GM19351 (cell line): Measurements from ENCODE around the gene IL17C.
"Not testable (repeated sequence)": the region's sequence is repeated elsewhere in the genome, so short reads cannot be mapped to it uniquely, and the experiment has no call there.

Source experiments
- ATAC-seq: cut with Tn5 transposase; IDR thresholded peaks from one replicate; pipeline ENCODE4 v1.9.1; 2021; ENCODE audit warnings: mild to moderate bottlenecking, moderate library complexity; ENCODE audit not compliant: unreplicated experiment

Gene IL17C

DNA sequence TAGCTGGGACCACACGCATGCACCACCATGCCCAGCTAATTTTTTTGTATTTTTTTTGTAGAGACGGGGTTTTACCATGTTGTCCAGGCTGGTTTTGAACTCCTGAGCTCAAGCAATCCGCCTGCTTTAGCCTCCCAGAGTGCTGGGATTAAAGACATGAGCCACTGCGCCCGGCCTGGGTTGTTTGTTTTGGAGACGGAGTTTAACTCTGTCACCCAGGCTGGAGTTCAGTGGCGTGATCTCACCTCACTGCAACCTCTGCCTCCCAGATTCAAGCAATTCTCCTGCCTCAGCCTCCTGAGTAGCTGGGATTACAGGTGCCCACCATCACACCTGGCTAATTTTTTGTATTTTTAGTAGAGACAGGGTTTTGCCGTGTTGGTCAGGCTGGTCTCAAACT is 28.9 kb upstream of the IL17C start:
- ATAC-seq = not testable (repeated sequence)

DNA sequence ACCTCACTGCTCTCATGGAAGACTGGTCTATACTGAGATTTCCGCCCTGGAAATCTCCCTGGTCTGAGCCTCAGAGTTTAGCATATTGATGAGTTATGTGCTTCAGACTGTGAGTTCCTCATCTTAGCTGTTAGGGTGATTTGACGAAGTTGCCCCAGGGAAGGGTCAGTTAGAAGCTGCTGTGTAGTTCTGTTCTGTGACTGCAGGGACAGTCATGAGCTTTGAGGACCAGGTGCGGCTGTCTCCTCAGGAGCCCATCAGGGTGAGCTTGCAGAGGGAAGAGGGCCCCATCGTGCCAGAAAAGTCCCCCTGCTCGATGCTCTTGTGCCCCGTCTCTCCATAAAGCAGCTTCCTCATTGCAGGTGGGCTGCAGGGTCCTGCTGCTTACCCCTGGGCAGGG is 28.3 kb upstream of the IL17C start:
- ATAC-seq = no peak

DNA sequence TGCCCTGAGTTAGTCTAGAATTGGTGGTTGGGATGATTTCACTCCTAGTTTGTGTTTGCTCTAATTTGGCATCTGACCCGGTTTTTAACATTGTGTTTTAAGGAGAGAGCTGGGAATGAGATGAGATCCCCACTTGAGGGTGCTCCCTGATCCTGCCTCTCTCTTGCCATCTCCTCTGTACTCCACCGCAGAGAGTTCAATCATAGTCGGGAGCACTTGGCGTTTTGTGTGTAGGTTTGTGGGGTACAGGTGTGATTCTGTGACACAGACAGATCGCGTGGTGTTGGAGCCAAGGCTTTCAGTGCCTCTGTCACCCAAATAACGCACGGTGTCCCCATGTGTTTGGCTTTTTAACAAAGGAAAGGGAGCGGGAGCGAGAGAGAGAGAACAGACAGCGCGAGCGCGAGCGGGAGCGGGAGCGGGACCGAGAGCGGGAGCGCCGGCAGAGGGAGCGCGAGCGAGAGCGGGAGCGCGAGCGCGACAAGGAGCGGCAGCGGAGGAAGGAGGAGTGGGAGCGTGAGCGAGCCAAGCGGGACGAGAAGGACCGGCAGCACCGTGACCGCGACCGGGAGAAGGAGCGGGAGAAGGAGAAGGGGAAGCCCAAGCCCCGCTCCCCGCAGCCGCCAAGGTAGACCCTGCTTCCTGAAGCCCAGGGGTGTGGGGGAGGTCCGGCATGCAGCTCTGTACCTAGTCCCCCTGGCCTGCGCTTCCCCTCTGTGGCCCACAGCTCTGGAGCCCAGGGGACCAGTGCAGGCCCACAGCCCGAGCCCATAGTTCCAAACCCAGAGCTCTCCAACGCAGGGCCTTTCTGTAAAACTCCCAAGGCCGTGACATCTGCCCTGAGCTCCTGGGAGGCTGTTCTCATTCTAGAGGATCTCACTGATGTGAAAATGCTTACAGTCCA is 27.2 kb upstream of the IL17C start:
- ATAC-seq = no peak

GRCh38 chr16:88613293-88613692 is 25.1 kb upstream of the IL17C start:
- ATAC-seq = no peak

DNA sequence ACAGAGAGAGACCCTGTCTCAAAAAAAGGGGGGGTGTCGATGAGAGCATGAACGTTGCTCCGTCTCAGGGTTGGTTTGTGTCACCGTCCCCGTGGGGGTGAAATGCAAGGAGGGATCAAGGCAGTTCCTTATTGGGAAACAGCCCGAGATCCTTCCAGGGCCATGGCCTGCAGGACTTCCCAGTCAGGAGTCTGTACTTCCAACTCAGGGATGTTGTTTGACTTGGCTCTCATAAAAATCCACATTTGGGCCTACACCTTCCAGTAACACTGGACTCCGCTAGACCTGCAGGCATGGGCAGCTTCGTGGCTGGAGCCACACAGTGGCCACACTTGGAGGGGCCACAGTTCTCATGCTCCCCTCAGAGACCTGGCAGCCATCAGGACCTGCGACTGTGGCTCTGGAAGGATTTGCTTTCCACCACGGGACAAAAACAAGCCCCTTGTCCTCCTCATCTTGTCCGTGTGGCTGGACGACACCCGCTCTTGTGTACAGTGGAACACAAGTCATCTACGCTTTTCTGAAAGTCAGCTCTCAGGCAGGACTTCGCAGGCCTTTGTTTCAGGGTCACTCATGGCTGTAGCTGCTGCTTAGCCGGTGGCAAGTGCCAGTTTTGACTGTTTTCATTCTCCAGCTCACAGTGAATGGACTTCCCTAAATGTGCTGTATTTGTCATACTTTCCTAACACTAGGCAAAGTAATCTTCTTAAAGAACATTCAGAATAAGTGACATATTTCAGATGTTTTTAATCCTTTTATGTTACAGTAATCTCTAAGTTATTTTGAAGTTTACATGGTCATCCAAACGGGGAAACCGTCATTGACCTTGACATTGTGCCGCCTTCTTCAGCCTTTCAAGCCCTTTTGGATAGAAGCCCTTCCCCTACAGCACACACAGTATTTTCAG is 24.2 kb upstream of the IL17C start:
- no peak for ATAC-seq

DNA sequence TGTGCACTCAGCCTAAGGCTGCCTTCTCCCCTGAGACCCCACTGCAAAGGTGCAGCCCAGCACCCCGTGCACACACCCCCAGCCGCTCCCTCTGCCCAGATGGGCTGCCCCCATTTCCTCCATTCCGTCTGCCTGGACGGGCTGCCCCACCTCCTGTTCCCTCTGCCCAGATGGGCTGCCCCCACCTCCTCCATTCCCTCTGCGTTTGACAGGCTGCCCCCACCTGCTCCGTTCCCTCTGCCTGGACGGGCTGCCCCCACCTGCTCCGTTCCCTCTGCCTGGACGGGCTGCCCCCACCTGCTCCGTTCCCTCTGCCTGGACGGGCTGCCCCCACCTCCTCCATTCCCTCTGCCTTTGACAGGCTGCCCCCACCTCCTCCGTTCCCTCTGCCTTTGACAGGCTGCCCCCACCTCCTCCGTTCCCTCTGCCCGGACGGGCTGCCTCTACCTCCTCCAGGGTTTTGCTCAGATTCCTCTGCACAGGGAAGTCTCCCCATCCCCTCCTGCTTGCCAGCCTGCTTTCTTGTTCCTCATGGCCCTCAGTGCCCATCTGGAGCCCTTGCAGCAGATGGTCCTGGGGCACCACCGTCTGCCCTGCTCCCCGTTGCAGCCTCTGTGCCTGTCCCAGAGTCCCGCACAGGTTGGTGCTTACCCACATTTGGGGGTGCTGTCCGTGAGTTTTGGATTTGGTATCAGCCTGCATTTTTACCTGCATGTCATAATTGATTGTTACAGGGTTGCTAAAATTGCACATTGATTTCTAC is 23.4 kb upstream of the IL17C start:
- no peak for ATAC-seq

DNA sequence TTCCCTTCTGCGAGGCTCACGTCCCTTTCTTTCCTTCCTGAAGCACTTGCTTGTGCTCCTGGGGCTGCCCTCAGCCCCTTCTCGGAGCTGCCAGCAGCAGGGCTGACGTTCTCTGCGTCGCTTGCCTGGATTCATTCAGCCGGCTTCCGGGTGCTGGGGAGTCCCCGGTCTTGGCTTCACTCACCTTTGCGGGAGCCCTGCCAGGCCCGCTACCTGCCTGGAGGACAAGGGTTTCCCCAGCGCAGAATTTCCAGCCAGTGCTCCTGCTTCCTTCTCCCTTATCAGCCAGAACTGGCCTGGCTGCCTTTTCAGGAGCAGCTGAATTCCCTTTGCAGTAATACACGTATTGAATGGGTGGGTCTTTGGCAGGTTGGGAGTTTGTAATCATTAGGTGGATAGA is 22.1 kb upstream of the IL17C start:
- ATAC-seq = no peak

DNA sequence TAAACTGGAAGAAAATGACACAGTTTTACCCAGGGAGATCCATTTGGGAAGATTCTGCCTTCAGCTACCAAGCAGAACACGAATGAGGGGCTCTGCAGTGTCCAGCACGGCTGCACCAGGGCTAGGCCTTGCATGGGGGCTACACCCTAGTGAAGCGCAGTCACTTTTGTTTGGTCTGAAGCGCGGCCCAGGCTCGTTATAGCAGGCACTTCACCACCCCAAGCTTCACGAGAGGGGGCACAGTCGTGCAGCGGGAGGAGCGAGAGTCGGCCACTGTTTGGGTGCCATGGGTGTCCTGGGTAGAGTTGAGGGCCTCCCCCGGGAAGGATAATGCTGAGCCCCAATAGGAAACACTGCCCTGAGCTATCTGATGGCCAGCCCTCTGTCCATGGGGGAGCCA is 21.6 kb upstream of the IL17C start:
- ATAC-seq = no peak

GRCh38 chr16:88617268-88618031 is 20.9 kb upstream of the IL17C start:
- ATAC-seq = no peak

GRCh38 chr16:88618182-88618955 is 20.0 kb upstream of the IL17C start:
- ATAC-seq = no peak

- no peak for ATAC-seq
Observed at GRCh38 chr16:88618956-88619667, 19.3 kb upstream of the IL17C start.

DNA sequence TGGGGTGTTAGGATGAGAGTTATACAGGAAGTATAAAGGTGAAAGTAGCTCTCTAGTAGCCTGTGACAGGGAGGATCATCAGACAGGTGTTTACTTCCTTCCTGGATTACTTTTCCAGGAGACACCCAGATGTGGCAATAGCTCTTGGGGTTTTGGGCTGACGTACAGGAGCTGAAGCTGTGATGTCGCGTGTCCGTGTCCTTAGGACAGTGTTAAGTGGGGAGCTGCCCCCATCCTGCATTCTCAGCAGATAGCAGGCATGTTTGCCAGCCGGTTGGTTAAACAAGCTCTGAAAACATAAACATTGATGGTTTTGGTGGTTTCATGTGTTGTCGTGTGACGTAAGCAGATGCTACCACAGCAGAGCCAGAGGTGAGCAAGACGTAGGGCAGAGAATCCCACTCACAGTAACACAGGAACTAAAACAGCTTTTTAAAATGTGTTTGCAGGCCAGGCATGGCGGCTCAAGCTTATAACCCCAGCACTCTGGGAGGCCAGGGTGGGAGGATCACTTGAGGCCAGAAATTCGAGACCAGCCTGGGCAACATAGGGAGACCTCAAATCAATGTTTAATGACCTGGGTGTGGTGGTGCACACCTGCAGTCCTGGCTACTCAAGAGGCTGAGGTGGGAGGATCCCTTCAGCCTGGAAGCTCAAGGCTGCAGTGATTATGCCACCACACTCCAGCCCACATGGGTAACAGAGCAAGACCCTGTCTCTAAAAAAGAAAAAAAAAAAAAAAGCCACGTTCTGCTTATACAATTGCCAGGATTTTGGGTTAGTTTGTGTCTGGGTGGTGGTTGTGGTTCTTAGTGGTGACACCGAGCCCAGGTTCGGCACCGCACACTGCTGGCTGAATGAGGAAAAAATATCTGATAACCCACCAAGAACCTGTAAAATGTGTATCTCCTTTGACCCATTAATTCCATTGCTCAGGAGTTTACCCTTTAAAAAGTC is 18.2 kb upstream of the IL17C start:
- ATAC-seq = no peak

DNA sequence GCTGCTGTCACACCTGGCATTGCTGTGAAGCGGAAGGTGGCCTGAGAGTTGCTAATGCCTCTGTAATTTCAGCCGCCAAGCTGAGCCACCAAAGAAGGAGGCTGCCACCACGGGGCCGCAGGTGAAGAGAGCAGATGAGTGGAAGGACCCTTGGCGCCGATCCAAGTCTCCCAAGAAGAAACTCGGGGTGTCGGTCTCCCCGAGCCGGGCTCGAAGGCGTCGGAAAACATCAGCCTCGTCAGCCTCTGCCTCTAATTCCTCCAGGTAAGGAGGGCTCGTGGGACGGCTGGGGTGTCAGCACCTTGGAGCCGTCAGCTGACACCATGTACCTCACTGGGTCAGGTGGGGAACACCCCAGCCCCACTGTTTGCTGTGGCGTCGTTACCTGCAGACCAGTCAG is 16.2 kb upstream of the IL17C start:
- no peak for ATAC-seq

DNA sequence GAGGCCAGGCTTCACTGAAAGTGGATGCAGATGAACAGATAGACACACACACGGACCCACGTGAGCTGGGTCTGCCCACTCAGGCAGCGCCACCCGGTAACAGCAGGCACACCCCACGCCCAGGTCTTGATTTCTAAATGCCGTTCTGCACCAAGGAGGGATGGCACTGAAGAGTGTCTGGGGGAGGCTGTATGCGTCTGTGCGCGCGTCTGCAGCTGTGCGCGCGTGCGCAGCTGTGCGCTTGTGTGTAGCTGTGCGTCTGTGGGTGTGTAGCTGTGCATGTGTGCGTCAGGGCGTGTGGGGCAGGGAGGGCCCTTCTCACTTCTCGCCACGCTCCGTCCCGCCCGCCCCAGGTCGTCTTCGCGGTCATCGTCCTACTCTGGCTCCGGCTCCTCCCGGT is 15.5 kb upstream of the IL17C start:
- no peak for ATAC-seq

DNA sequence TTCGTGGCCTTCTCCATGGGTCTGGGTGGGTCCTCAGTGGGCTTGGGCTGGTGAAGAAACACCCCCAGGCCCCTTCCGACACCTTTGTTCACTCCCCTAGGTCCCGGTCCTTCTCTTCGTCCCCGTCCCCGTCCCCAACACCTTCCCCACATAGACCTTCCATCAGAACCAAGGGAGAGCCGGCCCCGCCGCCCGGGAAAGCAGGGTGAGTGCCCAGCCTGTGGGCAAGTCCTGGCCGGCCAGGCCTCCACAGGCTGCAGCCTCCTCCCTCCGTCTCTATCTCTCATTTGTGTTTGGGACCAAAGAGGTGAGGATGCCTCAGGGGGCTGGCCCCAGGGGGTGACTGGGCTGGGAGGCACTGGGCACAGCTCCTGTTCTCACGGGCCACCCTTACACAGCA is 14.5 kb upstream of the IL17C start:
- ATAC-seq = no peak

DNA sequence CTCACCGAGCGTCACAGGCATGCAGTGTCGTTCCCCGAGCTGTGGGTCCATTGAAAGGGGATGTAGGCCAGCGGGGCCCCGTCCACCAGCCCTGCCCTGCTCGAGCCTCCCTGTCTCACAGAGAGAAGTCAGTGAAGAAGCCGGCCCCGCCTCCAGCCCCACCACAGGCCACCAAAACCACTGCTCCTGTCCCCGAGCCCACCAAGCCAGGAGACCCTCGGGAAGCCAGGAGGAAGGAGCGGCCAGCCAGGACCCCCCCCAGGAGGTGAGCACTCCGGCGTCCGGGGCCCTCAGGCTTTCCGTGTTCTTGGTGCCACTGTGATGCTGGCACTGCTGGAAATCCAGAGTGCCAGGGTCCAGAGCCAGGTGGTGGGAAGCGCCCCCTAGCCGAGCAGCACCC is 13.9 kb upstream of the IL17C start:
- ATAC-seq = no peak

DNA sequence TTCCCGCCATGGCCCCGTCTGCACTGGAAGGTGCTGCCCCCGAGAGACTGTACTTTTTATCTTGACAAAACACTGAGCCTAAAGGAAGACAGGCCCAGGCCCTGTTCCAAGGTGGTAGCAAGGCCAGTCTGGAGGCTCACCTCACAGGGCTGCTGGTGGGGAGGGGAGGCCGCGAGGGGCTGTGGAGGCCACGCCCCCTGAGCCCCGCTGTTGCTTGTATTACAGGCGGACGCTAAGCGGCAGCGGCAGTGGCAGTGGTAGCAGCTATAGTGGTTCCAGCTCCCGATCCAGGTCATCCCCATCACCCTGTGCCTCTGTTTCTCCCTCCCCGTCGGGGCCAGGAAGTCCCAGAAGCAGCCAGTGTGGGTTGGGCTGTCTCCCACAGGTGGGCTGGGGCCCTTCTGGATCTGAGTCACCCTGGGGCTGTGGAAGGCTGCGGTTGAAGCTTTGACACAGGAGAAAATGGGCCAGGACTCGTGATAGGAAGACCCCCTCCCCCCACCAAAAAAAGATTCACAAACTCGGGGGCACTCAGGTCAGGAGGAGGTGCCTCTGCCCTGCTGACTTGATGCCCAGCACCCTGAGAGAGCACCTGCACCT is 13.3 kb upstream of the IL17C start:
- ATAC-seq = no peak

- no peak for ATAC-seq
Observed at GRCh38 chr16:88626646-88627045, 11.7 kb upstream of the IL17C start.
